GM19193 (cell line): ENCODE measurements around the gene NBPF3.
A peak's percentile ranks its signal among the peaks of the same experiment; 100 is the strongest.

Experiments
- POLR2A ChIP-seq: IDR thresholded peaks from 4 replicates; pipeline ENCODE4 v1.6.1; 2011; ENCODE audit not compliant: insufficient read depth, insufficient read length; ENCODE audit errors: extremely low read depth

Gene NBPF3, protein sequence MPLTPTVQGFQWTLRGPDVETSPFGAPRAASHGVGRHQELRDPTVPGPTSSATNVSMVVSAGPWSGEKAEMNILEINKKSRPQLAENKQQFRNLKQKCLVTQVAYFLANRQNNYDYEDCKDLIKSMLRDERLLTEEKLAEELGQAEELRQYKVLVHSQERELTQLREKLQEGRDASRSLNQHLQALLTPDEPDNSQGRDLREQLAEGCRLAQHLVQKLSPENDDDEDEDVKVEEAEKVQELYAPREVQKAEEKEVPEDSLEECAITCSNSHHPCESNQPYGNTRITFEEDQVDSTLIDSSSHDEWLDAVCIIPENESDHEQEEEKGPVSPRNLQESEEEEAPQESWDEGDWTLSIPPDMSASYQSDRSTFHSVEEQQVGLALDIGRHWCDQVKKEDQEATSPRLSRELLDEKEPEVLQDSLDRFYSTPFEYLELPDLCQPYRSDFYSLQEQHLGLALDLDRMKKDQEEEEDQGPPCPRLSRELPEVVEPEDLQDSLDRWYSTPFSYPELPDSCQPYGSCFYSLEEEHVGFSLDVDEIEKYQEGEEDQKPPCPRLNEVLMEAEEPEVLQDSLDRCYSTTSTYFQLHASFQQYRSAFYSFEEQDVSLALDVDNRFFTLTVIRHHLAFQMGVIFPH

DNA sequence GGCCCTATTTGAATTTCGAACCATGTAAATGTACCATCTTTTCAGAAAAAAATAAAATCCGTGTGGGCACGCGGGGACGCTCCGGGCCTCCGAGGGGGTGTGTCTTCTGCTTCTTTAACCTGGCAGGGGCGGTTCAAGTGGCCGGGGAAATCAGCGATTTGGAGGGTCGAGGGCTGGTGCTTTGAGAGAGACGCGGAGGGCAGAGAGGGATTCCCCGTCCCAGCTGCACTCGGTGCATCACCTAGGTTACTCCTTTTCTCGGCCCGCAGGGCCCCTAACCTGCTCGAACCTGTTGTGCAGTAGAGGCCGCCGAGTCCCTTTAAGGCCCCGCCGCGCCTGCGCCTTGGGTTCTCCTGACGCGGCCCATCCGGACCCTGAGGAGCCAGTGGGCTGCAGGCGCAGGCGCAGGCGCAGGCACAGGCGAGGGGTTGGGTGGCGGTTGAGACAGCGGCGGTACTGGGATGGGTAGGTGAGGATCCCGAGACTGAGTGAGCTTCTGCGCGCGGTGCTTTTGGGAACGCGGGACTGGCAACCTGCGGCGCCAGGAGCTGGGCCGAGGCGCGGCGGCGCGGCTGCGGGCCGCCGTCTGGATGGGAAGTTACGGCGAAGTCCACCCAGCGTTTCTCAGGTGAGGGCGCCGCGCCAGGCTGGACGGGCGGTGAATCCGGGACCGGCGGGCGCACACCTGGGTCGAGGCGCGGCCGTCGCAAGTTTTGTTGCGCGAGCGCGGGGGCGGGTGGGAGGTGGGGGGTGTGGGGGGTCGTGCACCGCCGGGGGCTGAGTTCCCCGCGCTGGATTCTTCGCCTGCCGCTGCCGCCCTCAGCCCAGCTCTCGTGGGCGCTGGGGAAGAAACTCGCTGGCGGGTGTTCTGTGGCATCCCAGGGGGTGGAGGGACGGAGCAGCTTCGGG lies at the start of gene NBPF3:
Gene NBPF3, plus strand, starts transcription at position 417 of the 909 bp plus-strand sequence. CDS start 4,950 bp downstream, outside the sequence.
- TF ChIP-seq POLR2A = peak; percentile 35

DNA sequence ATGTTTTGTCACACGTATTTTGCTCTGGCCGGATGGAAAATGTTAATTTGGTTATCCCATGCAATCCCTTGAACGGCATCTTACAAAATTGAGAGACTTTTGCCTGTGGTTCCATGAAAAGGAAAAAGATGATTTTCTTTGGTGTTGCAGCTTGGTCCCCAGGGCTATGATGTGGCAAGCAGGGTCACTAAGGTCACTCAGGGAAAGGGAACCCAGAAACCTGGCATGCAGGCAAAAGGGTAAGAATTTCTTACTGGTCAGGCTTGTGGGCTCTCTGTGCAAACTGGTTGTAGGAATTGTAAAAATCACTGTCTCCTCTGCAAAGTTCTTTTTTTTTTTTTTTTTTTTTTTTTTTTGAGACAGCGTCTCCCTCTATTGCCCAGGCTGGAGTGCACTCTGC lies 48.4 kb upstream of the NBPF3 start:
- no peak for TF ChIP-seq POLR2A

DNA sequence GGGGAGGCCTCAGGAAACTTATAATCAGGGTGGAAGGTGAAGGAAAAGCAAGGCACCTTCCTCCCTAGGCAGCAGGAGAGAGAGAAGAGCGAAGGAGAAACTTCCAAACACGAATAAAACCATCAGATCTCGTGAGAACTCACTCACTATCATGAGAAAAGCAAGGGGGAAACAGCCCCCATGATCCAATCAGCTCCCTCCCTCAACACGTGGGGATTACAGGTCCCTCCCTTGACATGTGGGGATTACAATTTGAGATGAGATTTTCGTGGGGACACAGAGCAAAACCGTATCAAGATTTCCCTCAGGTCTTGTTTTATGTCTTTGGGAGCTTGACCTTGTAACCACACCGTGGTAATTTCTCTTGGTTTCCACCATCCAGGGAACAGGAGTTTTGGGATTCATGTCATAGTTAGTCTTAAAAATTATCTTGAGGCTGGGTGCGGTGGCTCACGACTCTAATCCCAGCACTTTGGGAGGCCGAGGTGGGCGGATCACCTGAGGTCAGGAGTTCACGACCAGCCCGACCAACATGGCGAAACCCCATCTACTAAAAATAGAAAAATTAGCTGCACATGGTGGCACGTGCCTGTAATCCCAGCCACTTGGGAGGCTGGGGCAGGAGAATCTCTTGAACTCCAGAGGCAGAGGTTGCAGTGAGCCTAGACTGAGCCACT lies 47.2 kb upstream of the NBPF3 start:
- TF ChIP-seq POLR2A = no peak

DNA sequence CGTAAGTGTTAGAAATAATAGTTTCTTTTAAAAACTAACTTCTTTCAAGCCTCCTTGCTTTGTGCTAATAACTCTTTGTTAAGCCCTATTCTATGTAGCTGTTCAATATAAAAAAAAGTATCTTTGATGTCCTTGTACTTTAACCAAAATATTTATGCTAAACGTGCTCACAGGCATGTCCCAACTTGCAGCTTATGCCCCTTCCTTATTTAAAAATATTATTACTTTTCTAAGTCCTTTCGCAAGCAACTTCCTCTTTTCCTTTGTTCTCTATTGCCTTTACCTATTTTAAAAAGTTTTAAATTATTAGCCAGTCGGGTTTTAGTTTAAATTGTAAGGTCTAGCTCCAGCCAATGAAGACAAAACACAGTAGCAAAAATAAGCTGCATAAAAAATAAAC lies 43.4 kb upstream of the NBPF3 start:
- TF ChIP-seq POLR2A = no peak

DNA sequence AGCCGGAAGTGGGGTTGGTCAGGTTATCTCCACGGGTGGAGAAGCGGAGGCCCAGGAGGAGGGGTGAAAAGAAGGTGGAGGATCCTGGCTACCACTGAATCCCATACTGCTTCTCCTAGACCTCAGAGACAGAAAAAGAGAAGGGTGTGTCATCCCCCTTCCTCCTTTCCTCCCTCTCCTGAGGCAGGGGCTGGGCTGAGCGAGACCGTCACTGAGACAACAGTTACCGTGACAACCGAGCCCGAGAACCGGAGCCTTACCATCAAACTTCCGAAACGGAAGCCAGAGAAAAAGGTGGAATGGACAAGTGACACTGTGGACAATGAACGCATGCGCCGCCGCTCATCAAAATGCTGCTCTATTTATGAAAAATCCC lies 42.1 kb upstream of the NBPF3 start:
- TF ChIP-seq POLR2A = no peak

DNA sequence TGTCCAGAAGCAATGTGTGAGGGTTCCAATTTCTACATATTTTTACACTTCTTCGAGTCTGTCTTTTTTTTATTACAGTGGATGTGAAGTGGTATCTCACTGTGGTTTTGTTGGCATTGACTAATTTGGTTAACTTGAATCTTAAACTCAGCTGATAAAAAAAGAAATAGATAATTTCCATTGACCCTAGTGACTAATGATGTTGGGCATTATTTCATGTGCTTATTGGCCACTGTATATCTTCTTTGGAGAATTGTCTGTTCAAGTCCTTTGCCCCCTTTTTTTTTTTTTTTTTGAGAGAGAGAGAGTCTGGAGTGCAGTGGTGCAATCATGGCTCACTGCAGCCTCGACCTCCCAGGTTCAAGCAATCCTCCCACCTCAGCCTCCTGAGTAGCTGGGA lies 33.3 kb upstream of the NBPF3 start:
- TF ChIP-seq POLR2A = no peak

DNA sequence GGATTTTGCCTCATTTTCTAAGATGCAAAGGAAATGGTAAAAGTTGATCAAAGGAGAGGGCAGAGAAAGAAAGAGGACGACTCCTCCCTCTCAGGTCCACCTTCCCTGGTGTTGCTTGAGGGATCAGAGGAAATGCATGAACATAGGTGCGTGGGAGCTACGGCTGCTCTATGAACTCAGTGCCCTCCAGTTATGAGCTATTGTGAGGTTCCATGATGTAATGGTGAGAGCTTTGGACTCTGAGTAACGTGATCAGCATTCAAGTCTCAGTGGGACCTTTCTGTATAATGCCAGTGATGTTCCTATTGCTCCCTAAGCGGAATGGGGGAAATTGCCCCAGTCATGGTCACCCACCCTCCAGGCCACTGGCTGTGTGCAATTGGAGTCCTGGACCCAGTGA lies 25.9 kb upstream of the NBPF3 start:
- TF ChIP-seq POLR2A = no peak

DNA sequence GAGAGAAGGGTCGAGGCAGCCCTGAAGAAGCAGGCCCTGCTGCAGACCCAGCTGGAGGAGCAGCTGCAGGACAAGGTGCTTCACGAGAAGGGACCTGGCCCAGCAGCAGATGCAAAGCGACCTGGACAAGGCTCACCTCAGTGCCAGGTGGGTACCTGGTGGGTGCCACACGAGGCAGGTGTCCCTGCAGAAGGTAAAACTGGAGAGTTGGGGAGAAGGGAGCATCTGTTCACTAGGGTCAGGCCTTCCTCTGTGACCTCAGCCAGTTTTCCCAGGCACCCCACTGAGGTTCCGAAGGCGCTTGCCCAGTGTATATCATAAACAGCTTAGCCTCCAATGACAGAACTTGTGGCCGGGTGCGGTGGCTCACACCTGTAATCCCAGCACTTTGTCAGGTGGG lies 5.5 kb upstream of the NBPF3 start:
- TF ChIP-seq POLR2A = no peak

DNA sequence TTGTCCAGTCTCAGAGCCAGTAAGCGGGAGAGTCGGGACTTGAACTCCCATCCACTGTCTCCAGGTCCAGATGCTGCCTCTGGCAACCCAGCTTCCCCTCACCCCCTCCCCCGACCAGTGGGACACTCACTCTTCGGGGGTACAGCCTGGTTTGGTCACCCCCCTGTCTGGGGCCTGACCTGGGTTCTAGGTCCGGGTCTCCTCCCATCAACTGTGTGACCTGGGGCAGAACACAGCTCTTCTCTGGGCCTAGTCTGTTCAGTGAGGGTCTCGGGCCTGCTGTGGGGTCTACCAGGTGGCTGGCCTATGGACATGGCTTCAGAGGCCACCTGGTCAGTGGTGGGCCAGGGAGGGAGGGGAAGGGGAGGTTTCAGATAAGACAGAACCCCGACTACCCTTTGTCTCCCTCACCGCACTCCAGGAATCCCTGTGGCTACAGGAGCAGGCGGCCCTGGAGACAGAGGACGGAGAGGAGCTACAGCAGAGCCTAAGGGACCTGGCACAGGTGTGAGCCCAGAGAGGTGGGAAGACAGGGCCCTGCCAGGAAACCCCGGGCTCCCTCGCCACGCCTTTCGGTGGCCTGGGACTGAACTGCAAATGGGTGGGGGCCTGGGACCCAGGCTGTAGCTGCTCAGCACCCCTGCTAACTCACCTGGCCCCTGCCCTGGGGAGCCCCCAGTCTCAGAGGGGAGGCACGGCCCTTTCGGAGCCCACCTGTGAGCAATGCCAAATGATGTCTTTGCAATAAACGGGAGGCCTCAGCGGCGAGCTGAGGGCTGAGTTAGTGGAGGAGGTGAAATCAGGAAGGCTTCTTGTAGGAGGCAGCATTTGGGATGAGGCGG lies 4.1 kb upstream of the NBPF3 start:
- no peak for TF ChIP-seq POLR2A

DNA sequence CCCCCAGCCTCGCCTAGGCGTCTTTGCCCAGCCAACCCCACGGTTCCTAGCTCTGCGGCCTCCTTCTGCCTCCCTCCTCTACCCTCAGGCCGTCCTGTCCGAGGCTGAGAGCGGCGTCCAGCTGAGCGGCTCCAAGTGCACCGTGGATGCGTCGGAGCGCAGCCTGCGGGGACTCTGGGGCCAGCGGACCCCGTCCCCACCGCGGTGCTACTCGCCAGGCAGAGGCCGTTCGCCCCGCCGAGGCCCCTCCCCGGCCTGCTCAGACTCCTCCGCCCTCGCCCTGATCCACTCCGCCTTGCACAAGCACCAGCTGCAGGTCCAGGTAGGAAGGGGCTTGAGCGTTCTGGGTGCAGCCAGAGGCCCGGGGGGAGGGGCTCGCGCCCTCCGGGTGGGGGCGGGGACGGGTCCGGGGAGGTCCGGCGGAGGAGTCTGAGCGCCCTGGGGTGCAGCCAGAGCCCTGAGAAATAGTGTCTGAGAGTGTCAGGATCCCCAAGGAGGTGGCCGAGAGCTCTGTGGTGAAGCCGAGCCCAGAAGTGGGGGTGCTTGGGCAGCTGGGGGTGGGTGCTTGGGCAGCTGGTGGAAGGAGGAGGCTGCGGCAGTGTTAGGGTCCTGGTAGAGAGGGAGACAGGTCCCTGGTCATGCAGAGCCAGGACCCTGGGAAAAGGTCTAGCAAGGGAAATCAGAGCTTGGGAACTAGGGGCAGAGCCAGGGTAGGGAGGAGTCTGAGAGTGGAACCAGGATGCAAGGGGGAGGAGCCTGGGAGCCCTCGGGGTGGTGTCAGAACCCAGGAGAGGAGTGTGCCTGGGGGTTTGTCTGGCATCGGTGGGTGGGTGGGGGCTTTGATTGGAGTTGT lies 3.2 kb upstream of the NBPF3 start:
- no peak for TF ChIP-seq POLR2A

DNA sequence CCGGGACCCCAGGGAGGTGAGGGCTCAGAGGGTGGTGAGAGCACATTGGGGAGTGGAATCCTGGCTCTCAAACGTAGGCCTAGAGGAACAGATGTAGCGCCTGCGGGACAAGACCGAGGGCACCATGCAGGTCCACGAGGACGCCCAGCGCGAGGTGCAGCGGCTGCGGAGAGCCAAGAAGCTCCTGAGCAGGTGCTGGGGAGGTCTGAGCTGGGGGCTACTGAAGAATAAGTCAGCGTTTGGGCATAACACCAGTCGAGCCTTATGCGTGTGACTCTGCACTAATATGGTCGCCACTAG lies 2.6 kb upstream of the NBPF3 start:
- no peak for TF ChIP-seq POLR2A

DNA sequence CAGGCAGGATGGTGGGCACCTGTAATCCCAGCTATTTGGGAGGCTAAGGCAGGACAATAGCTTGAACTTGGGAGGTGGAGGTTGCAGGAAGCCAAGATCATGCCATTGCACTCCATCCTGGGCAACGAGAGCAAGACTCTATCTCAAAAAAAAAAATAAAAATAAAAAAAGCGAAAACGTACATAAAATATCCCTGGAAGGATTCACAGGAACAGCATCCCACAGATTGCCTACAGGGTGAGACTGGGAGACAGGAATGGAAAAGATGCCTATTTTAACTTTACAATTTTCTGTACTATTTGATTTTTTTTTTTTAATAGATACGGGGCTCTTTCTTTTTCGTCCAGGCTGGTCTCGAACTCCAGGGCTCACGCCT lies 604 bp upstream of the NBPF3 start:
- no peak for TF ChIP-seq POLR2A

DNA sequence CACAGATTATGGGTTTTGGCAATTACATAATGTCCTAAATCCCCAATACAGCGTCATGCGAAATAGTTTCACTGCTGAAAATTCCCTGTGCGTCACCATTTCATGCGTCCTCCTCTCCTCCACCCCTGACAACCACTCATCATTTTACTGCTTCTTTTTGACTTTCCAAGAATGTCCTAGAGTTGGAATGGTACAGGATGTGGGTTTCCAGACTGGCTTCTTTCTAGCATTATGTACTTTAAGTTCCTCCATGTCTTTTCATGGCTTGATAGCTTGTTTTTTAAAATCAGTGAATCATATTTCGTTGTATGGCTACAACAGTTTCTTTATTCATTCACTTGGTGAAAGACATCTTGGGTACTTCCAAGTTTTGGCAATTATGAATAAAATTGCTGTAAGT lies 7.4 kb downstream of the NBPF3 start:
- TF ChIP-seq POLR2A = no peak
